IgD-negative memory B cell (primary cell): Measurements from ENCODE around the gene MEGF11. TPM values are rescaled to one million over a fixed set of nuclear protein-coding genes. Genes with fewer than 3 reads are reported as not detected.
"Not testable (repeated sequence)": the region's sequence is repeated elsewhere in the genome, so short reads cannot be mapped to it uniquely, and the experiment has no call there.

Experiments used
- H3K27ac Mint-ChIP-seq, 3 donors: one replicate each; pipeline ENCODE4 v1.8.0; 2020 to 2022; ENCODE audit warnings: mild to moderate bottlenecking in 3 of 3, mixed read lengths in 3 of 3, moderate library complexity in 1 of 3
- H3K27me3 Mint-ChIP-seq: one replicate; pipeline ENCODE4 v1.8.0; 2021; ENCODE audit warnings: mixed read lengths
- H3K36me3 Mint-ChIP-seq: one replicate; pipeline ENCODE4 v1.8.0; 2020; ENCODE audit warnings: mild to moderate bottlenecking, mixed read lengths
- H3K4me1 Mint-ChIP-seq, 3 donors: one replicate each; pipeline ENCODE4 v1.8.0; 2020 to 2022; ENCODE audit warnings: mixed read lengths in 3 of 3, mild to moderate bottlenecking in 1 of 3
- H3K4me3 Mint-ChIP-seq, 4 donors: one replicate each; pipeline ENCODE4 v1.8.0; 2020 to 2022; ENCODE audit warnings: mild to moderate bottlenecking in 4 of 4, mixed read lengths in 4 of 4, moderate library complexity in 3 of 4
- H3K9me3 Mint-ChIP-seq, 3 donors: one replicate each; pipeline ENCODE4 v1.8.0; 2020 to 2021; ENCODE audit warnings: mixed read lengths in 3 of 3, mild to moderate bottlenecking in 1 of 3
- polyA plus RNA-seq: library from polyadenylated mRNA; unstranded; fragments of 300-500 nt; fragmentation: Illumina TruSeq; gene quantifications from one replicate; pipeline ENCODE4 v1.2.3, GENCODE V29; 2021

The MEGF11 gene
- polyA plus RNA-seq, 1 donor from 2014 or later, result 0.41 TPM

DNA sequence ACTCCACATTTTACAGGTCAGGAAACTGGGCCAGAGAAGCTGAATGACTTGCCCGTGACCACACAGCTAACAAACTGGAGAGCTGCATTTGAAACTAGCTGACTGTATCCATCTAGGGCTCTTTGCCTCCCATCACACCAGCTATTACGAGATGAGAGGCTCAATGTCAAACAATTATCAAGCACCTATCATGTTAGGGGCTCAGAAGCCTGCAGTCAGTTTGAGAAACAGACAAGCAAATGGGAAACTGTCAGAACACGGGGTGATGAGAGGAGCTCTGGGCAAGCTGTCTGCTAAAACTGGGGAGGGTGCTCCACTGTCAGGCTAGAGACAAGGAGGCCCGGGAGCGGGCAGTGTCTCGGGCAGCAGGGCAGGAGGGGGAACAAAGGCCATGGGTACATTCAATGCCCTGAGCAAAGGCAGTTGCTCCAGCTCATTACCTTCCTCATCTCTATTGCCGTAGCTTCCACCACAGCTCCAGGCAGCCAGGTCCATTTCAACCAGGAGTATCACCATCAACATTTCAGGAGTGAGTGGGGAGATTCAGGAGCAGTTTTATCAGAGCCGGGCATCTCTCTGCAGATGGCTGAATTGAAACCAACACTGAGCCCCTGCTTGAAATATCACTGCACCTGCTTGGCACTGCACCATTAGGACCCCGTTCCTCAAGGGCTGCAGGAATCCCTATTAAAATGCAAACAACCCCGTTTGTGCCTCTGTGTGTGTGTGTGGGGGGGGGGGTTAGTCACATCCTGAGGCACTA, 261.6 kb downstream of the MEGF11 start:
- H3K9me3 Mint-ChIP-seq, result no peaks in the 10 kb centered on the region
- no peaks in the 10 kb centered on the region for H3K36me3 Mint-ChIP-seq
- no peak overlapping the region for H3K4me3 Mint-ChIP-seq
- no peaks in the 10 kb centered on the region for H3K4me1 Mint-ChIP-seq
- H3K27me3 Mint-ChIP-seq, result peaks cover 37% of the 10 kb centered on the region
- H3K27ac Mint-ChIP-seq, result no peak overlapping the region

DNA sequence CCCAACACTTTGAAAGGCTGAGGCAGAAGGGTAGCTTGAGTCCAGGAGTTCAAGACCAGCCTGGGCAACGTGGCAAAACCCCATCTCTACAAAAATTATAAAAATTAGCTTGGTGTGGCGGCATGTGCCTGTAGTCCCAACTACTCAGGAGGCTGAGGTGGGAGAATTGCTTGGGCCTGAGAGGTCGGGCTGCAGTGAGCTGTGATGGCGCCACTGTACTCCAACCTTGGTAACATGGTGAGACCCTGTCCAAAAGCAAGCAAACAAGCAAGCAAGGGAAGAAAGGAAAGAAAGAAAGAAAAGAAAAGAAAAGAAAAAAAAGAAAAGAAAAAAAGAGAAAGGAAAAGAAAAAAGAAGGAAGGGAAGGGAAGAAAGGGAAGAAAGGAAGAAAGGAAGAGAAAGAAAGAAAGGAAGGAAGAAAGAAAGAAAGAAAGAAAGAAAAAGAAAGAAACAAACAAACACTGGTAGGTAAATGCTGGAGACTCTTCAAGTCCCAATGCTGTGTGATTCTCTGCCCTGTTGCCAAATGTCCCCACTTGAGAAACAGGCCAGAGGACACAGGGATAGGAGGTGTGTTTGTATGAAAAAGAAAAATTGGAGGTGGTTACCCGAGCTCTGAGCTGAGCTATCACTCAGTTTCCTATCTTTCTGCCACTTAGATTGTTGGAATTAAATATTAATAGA, 263.1 kb downstream of the MEGF11 start:
- Mint-ChIP-seq H3K27me3 (peaks cover 40% of the 10 kb centered on the region), H3K4me3 (no peak overlapping the region), H3K36me3 (no peaks in the 10 kb centered on the region), H3K27ac (no peak overlapping the region), H3K4me1 (no peaks in the 10 kb centered on the region), H3K9me3 (no peaks in the 10 kb centered on the region)

DNA sequence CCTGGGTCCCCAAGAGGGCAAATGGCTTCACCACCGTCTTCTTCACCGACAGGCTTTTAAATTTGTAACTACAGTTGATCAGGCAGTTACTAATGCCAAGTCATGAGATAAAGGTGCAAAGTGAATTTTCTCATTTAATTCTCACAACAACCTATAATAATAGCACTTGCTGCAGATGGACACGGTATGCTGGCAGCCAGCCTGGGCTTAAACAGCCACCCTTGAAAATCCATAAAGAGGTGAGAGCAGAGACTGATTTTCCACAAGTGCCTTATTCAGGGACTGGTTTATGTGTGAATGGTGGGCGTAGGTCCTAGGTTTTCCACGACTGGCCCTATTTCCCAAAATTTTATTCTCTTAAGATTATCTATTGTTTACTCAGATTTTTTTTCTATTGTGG, 266.4 kb downstream of the MEGF11 start:
- no peak overlapping the region for H3K4me3 Mint-ChIP-seq
- H3K27me3 Mint-ChIP-seq, result peaks cover 38% of the 10 kb centered on the region
- peaks cover 0 to 6% (median 0%) of the 10 kb centered on the region in 3 donors for H3K4me1 Mint-ChIP-seq
- no peak overlapping the region for H3K27ac Mint-ChIP-seq
- H3K9me3 Mint-ChIP-seq, result no peaks in the 10 kb centered on the region
- H3K36me3 Mint-ChIP-seq, result no peaks in the 10 kb centered on the region

DNA sequence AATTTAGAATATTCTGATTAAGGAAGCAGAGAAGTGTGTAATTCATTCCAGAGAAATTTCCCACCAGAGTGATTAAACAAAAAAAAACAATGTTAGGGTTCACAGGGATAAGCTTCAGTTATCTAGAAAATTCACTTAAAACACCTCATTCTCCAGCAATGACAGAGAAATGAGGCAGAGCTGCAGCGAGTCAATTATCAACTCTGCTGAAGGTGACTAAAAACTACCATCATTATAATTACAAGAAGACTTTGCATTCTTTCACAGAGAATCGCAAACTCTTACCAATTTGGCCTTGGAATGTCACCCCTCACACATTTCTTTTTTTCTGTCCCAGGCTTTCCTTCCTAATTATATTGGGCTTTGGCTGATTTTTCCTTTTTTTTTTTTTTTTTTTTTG, 267.1 kb downstream of the MEGF11 start:
- peaks cover 34% of the 10 kb centered on the region for H3K27me3 Mint-ChIP-seq
- H3K36me3 Mint-ChIP-seq, result no peaks in the 10 kb centered on the region

DNA sequence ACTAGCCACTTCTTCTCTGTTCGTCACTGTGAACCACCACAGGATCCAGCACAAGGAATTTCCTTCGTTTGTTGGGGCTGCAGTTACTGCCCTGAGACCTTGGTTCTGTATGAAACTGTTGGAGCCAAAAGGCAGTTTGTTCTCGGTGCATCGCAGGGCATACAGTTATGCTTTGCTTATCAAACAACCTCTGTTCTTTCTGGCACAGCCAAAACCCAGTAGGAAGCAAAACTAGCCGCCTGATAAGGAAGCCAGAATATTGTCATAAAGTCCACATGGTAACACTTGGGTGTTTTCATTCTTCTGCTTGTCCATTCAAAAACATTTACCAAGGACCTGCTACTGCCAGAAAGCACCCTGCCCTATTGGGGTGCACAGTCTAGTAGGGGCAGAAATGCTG, 268.2 kb downstream of the MEGF11 start:
- Mint-ChIP-seq H3K9me3 (no peaks in the 10 kb centered on the region), H3K27me3 (peaks cover 27% of the 10 kb centered on the region), H3K27ac (no peak overlapping the region), H3K4me1 (peaks cover 0 to 8% (median 0%) of the 10 kb centered on the region in 3 donors), H3K4me3 (no peak overlapping the region), H3K36me3 (no peaks in the 10 kb centered on the region)

More for the DNA sequence above, 267.1 kb downstream of the MEGF11 start:
- Mint-ChIP-seq H3K9me3 (no peaks in the 10 kb centered on the region), H3K27ac (no peak overlapping the region), H3K4me3 (no peak overlapping the region), H3K4me1 (peaks cover 0 to 6% (median 0%) of the 10 kb centered on the region in 3 donors)

DNA sequence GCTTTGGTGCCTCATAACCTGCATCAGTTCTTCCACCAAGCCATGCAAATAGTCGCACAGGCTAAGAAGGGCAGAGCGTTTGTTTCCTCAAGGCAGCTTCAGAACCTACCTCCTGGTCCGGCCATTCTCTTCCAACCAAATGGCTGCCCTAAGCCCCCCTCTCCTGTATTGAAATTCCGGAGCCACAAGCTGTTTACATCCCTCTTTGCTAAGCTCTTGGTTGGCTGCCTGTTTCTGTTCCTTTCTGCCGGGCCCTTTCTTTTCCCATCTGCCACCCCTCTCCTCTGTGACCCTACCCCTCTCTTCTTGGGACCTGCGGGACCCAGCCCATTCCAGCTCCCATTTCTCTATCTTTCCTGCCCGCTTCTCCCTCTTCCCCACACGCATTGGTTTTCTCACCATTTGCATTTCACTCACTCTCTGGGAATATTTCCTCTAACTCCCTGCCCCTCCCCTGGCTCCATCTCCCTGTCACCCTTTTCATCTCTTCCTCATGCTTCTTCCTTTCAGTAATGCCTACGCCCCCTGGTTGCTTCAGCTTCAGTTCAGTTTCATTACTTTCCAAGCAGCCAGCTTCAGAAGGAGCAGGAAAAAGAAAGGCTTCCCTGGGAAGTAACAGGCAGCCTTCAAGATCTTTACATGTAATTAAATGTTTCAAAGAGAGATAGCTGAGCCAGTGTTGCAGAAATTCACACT, 270.8 kb downstream of the MEGF11 start:
- Mint-ChIP-seq H3K27ac (no peak overlapping the region), H3K4me3 (peak overlapping the region; percentile 58 to 89 (median 79)), H3K9me3 (no peaks in the 10 kb centered on the region)

DNA sequence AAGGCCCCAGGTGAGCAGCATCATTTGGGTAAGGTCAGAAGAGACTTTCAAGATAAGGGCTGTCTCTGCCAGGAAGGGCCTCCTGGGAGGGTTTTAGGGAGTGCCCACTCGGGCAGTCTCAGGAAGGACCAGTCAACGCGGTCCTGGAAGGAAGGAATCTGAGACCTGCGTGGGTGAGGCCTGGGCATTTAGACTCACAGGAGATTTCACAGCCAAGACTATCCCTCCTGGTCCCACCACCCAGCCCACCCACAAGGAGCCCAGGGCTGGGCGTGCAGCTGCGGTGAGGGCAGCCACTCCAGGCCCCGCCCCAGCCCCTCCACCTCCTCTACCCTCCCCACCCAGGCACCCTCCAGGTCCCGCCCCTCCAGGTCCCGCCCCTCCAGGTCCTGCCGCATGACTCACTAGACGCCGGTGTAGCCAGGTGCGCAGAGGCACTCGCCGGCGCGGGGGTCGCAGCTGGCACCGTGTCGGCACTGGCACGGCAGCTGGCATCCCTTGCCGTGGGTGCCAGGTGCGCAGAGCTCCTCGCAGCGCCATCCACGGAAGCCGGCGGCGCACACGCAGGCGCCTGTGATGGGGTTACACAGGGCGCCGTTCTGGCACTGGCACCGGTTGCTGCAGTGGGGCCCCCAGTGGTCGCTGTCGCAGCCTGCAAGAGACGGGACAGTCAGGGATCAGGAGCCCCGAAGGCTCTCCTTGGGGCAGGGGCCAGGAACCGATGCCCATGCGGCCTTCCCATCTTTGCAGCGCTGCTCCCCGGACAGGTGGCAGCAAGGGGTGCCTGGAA, 271.5 kb downstream of the MEGF11 start:
- Mint-ChIP-seq H3K4me1 (peaks cover 0 to 8% (median 0%) of the 10 kb centered on the region in 3 donors), H3K36me3 (no peaks in the 10 kb centered on the region), H3K4me3 (peak overlapping the region; percentile 58 to 89 (median 79)), H3K27ac (no peak overlapping the region), H3K9me3 (no peaks in the 10 kb centered on the region), H3K27me3 (peaks cover 17% of the 10 kb centered on the region)

More for the DNA sequence above, 270.8 kb downstream of the MEGF11 start:
- H3K36me3 Mint-ChIP-seq, result no peaks in the 10 kb centered on the region
- peaks cover 0 to 8% (median 0%) of the 10 kb centered on the region in 3 donors for H3K4me1 Mint-ChIP-seq
- H3K27me3 Mint-ChIP-seq, result peaks cover 18% of the 10 kb centered on the region

DNA sequence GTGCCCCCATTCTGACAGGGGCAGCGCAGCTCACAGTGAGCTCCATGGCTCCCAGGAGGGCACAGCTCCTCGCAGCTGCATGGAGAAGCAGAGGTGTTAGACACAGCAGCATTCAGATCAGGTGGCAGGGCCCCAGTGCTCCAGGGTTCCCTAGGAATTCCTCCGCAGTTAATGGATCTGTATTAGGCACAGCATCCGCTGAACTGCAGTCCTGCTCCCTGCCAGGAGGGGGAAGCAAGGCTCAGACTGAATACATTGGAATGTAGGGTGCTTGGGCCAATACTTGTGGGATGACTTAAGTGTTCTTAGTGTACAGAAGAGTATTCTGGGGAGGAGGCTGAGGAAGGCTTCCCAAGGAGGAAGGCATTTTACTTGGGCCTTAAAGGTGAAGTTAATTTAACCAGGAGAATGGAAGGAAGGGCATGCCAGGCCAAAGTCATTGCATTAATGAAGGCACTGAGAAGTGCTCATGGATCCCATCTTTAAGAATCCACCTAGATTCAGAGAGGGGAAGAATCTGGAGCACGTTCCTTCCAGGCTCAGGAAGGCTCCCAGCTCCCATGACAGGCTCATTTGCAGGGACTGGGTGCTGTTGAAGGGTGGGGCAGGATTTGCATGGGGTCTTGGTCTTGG, 272.6 kb downstream of the MEGF11 start:
- Mint-ChIP-seq H3K9me3 (no peaks in the 10 kb centered on the region), H3K36me3 (no peaks in the 10 kb centered on the region), H3K27me3 (peaks cover 13% of the 10 kb centered on the region), H3K4me1 (peaks cover 0 to 8% (median 0%) of the 10 kb centered on the region in 3 donors), H3K27ac (peak overlapping the region in 1 of 3 donors; percentile 7), H3K4me3 (peak overlapping the region in 3 of 4 donors; percentile 50 to 58 (median 53))

DNA sequence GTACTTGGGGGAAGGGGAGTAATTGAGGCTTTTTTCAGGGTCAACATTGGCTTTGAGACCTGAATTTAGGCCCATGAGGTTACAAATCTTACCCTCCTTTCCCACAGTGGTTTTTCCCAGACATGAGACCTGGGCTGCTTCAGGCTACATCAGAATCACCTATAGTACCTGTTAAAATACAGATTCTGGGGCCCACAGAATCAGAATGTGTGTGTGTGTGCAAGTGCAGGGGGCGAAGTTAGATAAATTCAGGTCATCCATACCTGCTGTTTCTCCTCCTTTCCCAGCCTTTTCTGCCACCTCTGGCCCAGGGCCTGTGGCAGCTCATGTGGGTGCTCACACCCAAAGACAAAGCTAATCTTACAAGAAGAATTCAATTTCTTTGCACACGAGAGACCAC, 273.7 kb downstream of the MEGF11 start:
- no peaks in the 10 kb centered on the region for H3K9me3 Mint-ChIP-seq
- peaks cover 0 to 8% (median 0%) of the 10 kb centered on the region in 3 donors for H3K4me1 Mint-ChIP-seq
- no peak overlapping the region for H3K27ac Mint-ChIP-seq
- peaks cover 19% of the 10 kb centered on the region for H3K27me3 Mint-ChIP-seq
- peak overlapping the region in 2 of 4 donors; percentile 5 to 7 for H3K4me3 Mint-ChIP-seq
- H3K36me3 Mint-ChIP-seq, result no peaks in the 10 kb centered on the region

DNA sequence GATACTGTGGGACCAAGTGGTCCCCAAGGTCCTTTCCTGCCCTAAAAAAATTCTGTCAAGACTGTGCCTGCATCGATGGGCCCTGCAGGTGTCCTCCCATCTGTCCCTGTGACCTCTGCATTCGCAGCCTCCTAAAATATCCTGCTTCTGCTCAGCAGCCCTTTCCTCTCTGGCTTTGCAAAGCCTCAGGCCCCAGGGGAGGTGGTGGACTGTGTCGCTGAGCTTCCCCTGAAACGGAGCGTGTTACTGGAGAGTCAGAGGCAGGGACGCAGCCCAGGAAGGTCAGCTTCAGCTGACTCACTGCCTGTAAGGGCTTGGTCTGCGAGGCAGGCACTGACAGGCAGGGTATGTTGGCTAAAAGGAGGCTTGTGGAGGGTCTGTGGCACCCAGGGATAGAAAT, 274.2 kb downstream of the MEGF11 start:
- Mint-ChIP-seq H3K27me3 (peaks cover 19% of the 10 kb centered on the region), H3K4me1 (peaks cover 0 to 8% (median 0%) of the 10 kb centered on the region in 3 donors), H3K9me3 (no peaks in the 10 kb centered on the region), H3K27ac (no peak overlapping the region), H3K4me3 (peak overlapping the region in 1 of 4 donors; percentile 5), H3K36me3 (no peaks in the 10 kb centered on the region)

DNA sequence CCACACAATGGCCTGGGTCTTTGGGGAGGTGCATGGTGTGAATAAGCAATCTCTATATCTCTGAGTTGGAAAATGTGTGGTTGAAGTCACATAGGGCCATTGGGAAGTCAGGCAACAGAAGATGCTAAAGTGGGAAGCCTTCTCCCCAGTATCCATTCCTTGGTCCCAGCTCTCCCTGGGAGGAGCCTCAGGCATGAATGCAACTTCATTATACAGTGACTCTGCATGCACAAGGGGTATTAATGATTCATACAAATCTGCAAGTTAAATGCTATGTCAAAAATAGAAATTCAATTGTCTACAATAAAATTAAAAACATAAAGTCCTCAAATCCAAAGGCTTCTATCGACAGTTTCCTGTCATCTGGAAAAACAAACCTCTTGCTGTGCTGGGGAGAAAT, 275.4 kb downstream of the MEGF11 start:
- no peaks in the 10 kb centered on the region for H3K36me3 Mint-ChIP-seq
- peaks cover 0 to 8% (median 0%) of the 10 kb centered on the region in 3 donors for H3K4me1 Mint-ChIP-seq
- no peak overlapping the region for H3K4me3 Mint-ChIP-seq
- H3K27ac Mint-ChIP-seq, result no peak overlapping the region
- H3K9me3 Mint-ChIP-seq, result no peaks in the 10 kb centered on the region
- peaks cover 18% of the 10 kb centered on the region for H3K27me3 Mint-ChIP-seq

DNA sequence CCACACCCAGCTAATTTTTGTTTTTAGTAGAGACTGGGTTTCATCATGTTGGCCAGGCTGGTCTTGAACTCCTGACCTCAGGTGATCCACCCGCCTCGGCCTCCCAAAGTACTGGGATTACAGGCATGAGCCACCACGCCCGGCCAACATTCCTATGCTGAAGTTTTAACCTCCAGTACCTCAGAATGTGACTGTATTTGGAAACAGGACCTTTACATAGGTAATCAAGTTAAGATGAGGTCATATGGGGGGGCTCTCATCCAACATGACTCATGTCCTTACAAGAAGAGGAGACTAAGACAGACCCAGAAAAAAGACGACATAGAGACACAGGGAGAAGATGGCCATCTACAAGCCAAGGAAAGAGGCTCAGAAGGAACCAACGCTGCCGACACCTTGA, 277.4 kb downstream of the MEGF11 start:
- peaks cover 14% of the 10 kb centered on the region for H3K27me3 Mint-ChIP-seq
- H3K36me3 Mint-ChIP-seq, H3K9me3 Mint-ChIP-seq, H3K4me1 Mint-ChIP-seq, H3K4me3 Mint-ChIP-seq, H3K27ac Mint-ChIP-seq: not testable (repeated sequence)

DNA sequence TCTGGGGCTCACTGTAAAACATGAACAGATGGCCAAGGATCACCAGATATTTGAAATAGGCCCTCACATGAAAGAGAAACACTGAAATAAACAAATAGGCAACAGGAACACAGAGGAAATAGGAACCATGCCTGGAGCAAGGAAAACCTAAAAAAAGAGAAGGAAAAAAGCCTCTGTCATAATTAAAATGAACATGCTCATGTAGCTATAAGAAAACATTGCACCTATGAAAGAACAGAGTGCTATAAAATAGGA, 281.9 kb downstream of the MEGF11 start:
- Mint-ChIP-seq H3K4me1 (no peaks in the 10 kb centered on the region), H3K27ac (no peak overlapping the region), H3K4me3 (no peak overlapping the region), H3K9me3 (peaks cover 0 to 1% (median 0%) of the 10 kb centered on the region in 3 donors), H3K27me3 (peaks cover 32% of the 10 kb centered on the region), H3K36me3 (no peaks in the 10 kb centered on the region)

DNA sequence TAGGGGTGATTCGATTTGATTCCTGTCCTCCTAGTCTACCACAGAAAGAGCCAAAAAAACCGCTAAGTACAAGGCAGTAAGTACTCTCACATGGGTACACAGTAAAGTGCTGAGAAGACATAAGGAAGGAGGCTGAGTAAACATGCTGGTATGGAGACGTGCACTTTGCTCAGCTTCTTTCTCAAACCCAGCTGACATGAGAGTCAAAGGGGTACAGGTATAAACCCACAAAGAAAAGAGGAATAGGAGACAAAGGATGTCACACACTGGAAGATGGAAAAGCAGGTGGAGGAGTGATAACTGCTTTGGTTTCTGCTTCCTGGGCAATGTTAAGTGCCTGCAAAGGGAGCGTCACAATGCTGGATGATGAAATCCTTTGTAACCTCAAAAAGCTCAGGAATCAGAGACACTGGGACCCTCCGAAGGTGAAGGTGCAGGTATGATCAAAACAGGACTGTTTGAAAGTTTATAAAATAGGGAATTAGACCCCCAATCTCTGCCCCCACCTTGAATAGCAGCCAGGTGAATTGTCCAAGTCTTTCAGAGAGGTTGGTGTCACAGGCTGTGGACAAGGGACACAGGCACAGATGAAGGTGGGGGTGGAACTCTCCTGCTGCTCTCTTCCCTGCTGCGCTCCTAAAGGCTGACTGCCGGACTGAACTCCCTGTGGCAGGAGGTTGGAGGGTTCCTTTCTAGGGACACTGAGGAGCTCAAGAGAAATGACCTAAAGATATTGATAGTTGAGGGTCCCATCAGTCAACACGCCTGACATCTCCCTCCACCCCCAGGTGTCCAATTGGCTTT, 282.4 kb downstream of the MEGF11 start:
- peaks cover 0 to 1% (median 0%) of the 10 kb centered on the region in 3 donors for H3K9me3 Mint-ChIP-seq
- no peak overlapping the region for H3K4me3 Mint-ChIP-seq
- H3K4me1 Mint-ChIP-seq, result no peaks in the 10 kb centered on the region
- H3K27ac Mint-ChIP-seq, result no peak overlapping the region
- H3K36me3 Mint-ChIP-seq, result no peaks in the 10 kb centered on the region
- H3K27me3 Mint-ChIP-seq, result peaks cover 32% of the 10 kb centered on the region
